Nephron (organoid): Measurements from ENCODE around the gene NDUFAF2.

Experiments
- H3K27ac Mint-ChIP-seq, 3 experiments: 2 replicates each; pipeline ENCODE4 v1.8.0; 2020; ENCODE audit warnings: mixed read lengths in 3 of 3, mild to moderate bottlenecking in 2 of 3, moderate library complexity in 1 of 3
- H3K27me3 Mint-ChIP-seq: 2 replicates; pipeline ENCODE4 v1.8.0; 2021; ENCODE audit warnings: low read depth, mild to moderate bottlenecking, moderate library complexity, mixed read lengths
- H3K36me3 Mint-ChIP-seq: 2 replicates; pipeline ENCODE4 v1.8.0; 2020; ENCODE audit warnings: low read depth, mixed read lengths
- H3K4me1 Mint-ChIP-seq: 2 replicates; pipeline ENCODE4 v1.8.0; 2020; ENCODE audit warnings: mixed read lengths
- H3K4me3 Mint-ChIP-seq, 3 experiments: 2 replicates each; pipeline ENCODE4 v1.8.0; 2020; ENCODE audit warnings: mild to moderate bottlenecking in 3 of 3, mixed read lengths in 3 of 3, moderate library complexity in 2 of 3
- H3K9me3 Mint-ChIP-seq: 2 replicates; pipeline ENCODE4 v1.8.0; 2020; ENCODE audit warnings: mixed read lengths
- CTCF ChIP-seq, 3 experiments: fragments of 200-600 bp; sonication (generic); IDR thresholded peaks; one replicate each; pipeline ENCODE4 v1.5.0; 2021; ENCODE audit warnings: antibody characterized with exemption in 3 of 3; ENCODE audit not compliant: unreplicated experiment in 3 of 3

Gene NDUFAF2

GRCh38 chr5:61200582-61201155 is 255.7 kb downstream of the NDUFAF2 start:
- no peaks in the 10 kb centered on the region for H3K36me3 Mint-ChIP-seq
- TF ChIP-seq CTCF (IDR thresholded peaks at IDR 0.05; ENCODE audit: unreplicated experiment in 3 of 3): no peak
- H3K4me3 Mint-ChIP-seq: no peak overlapping the region
- H3K27me3 Mint-ChIP-seq: no peaks in the 10 kb centered on the region
- H3K9me3 Mint-ChIP-seq: peaks cover 35% of the 10 kb centered on the region
- H3K4me1 Mint-ChIP-seq: no peaks in the 10 kb centered on the region
- no peak overlapping the region for H3K27ac Mint-ChIP-seq

- no peak overlapping the region for H3K4me3 Mint-ChIP-seq
- no peak for TF ChIP-seq CTCF (IDR thresholded peaks at IDR 0.05; ENCODE audit: unreplicated experiment in 3 of 3)
- H3K4me1 Mint-ChIP-seq: no peaks in the 10 kb centered on the region
- H3K27ac Mint-ChIP-seq: no peak overlapping the region
- H3K36me3 Mint-ChIP-seq: no peaks in the 10 kb centered on the region
- H3K9me3 Mint-ChIP-seq: peaks cover 42% of the 10 kb centered on the region
- H3K27me3 Mint-ChIP-seq: no peaks in the 10 kb centered on the region
Measured at GRCh38 chr5:61202213-61202612, 257.2 kb downstream of the NDUFAF2 start.
